ENCODE data around the gene CNTNAP2. TPM values are rescaled to one million over a fixed set of nuclear protein-coding genes. Genes with fewer than 3 reads are reported as not detected.
"Not testable (repeated sequence)": the region's sequence is repeated elsewhere in the genome, so short reads cannot be mapped to it uniquely, and the experiment has no call there.

The CNTNAP2 gene
- total RNA-seq, 1 donor from 2014 or later, result 9.2 TPM

DNA sequence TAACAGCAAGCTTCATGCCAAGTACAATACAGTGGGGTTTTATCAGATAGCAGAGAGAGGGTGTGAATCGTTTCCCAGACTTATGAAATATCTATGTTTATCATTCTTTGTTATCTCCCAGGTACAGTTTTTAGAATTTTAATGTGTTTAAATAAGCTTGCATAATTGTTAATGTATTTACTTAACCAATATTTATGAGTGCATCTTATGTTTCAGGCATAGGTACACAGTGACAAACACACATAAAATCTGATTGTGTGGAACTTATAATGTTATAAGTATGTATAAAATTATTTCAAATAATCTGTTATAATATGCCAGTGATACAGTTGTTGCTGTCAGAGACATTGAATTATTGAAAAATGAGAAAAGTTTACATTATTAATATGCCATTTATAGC lies 1462.5 kb downstream of the CNTNAP2 start:
- no peak overlapping the region for H3K4me3 ChIP-seq (ENCODE audit: low read depth, low read length)
- TF ChIP-seq, protein P1, sequence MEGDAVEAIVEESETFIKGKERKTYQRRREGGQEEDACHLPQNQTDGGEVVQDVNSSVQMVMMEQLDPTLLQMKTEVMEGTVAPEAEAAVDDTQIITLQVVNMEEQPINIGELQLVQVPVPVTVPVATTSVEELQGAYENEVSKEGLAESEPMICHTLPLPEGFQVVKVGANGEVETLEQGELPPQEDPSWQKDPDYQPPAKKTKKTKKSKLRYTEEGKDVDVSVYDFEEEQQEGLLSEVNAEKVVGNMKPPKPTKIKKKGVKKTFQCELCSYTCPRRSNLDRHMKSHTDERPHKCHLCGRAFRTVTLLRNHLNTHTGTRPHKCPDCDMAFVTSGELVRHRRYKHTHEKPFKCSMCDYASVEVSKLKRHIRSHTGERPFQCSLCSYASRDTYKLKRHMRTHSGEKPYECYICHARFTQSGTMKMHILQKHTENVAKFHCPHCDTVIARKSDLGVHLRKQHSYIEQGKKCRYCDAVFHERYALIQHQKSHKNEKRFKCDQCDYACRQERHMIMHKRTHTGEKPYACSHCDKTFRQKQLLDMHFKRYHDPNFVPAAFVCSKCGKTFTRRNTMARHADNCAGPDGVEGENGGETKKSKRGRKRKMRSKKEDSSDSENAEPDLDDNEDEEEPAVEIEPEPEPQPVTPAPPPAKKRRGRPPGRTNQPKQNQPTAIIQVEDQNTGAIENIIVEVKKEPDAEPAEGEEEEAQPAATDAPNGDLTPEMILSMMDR (conservative IDR thresholded peaks at IDR 0.05; ENCODE audit: low read depth, low read length), result no peak
- DNase-seq (ENCODE audit: low read depth), result no peak

DNA sequence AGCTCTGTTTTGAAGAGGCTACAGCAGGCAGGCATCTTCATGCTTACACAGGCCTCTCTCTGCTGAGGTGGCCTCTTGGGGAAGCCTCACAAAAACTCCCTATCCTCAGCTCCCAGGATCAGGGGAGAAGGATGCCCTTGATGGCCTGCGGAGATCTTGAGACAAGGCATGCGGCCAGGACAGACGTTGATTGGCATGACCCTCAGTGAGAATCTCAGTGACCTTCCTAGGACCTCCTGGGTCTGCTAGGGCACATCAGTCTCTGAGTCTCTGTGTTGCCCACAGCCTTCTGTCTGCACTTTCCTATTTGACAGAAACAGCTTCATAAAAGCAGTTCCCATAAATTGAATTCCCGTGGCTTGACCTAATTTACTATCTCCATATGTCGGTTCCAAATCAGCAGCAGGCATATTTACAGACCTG lies 1468.2 kb downstream of the CNTNAP2 start:
- H3K4me3 ChIP-seq (ENCODE audit: low read depth, low read length), result no peak overlapping the region
- TF ChIP-seq, protein P1 (conservative IDR thresholded peaks at IDR 0.05; ENCODE audit: low read depth, low read length), result no peak
- no peak for DNase-seq (ENCODE audit: low read depth)

DNA sequence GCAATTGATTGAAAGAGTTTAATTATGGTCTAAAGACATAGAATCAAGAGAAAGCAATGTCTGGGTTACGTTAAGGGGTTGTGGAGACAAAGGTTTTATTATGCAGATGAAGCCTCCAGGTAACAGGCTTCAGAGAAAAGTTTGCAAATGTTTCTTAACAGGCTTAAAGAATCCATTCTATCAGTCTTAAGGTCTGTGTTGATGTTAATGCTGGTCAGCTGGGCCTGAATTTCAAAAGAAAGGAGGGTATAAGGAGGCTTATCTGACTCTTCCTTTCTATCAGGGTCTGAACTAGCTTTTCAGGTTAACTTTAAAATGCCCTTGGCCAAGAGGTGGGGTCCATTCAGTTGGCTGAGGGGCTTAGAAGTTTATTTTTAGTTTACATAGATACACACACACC lies 1469.5 kb downstream of the CNTNAP2 start:
- TF ChIP-seq, protein P1 (conservative IDR thresholded peaks at IDR 0.05; ENCODE audit: low read depth, low read length), result no peak

DNA sequence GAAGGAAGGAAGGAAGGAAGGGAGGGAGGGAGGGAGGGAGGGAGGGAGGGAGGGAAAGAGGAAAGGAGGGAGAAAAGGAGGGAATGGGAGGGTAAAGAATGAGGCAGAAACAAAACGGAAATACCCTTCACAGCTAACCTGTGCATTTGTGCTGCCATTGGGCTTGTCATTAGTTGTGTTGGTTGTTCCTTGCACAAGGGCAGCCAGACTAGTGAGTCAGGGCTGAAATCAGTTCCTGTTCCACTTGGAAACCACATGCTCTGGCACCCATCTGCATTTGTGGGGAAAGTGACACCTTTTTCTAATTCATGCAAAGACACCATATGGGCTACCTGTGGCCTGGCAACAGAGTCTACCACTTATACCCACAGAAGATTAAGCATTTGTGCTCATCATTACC lies 1469.9 kb downstream of the CNTNAP2 start:
- no peak overlapping the region for H3K4me3 ChIP-seq (ENCODE audit: low read depth, low read length)
- no peak for DNase-seq (ENCODE audit: low read depth)
- TF ChIP-seq, protein P1 (conservative IDR thresholded peaks at IDR 0.05; ENCODE audit: low read depth, low read length), result no peak

More for the DNA sequence above, 1469.5 kb downstream of the CNTNAP2 start:
- H3K4me3 ChIP-seq (ENCODE audit: low read depth, low read length), result no peak overlapping the region
- DNase-seq (ENCODE audit: low read depth), result no peak

DNA sequence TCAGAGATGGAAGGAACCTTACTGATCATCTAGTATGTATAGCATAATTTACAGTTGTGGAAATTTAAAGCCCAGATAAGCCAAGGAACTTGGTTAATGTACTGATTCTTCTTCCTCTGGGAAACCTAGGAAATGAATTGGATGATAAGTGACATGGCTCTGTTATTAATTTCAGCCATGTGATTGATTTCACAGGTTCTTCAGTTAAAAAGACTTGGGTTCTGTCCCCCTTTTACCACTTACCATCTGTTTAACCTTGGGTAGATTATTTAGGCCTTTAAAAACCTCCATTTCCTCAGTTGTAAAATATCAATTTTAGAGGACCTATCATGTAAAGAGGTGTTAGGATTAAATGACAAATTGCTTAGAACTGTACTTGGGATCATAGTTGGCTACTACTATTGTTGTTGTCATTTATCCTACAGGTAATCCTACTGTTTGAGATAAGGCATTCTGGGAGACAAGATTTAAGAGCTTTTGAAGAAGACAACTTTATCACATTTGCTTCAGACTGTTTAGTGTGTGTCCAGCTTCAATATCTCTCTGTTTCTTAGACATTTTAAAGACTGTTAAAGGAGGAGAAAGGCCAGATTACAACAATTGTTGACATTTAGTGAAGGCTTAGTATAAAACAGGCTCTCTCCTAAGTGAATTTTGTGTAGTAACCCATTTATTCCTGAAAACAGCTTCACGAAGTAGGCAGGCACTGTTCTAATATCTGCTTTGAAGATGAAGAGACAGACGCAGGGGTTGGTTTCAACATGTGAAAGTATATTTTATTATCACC lies 1476.9 kb downstream of the CNTNAP2 start:
- TF ChIP-seq, protein P1 (conservative IDR thresholded peaks at IDR 0.05; ENCODE audit: low read depth, low read length), result no peak
- no peak for DNase-seq (ENCODE audit: low read depth)
- no peak overlapping the region for H3K4me3 ChIP-seq (ENCODE audit: low read depth, low read length)

DNA sequence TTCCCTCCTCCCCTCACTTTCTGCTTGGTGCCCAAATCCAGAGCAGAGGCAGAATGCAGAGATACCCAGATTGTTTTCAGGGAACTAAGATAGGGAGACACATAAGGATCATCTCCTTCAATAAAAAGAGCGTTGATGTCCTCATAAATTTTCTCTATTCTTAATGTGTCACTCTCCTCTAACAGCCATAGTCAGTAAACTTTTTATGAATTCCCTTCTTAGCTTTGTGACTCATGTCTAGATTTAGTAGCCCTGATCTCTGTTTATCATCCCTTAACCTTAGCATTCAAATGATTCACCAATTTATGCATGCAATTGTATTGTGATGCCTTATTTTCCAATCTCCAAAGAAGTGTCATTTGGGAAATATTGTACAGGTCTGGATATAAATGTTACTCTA lies 1478.4 kb downstream of the CNTNAP2 start:
- no peak overlapping the region for H3K4me3 ChIP-seq (ENCODE audit: low read depth, low read length)
- no peak for DNase-seq (ENCODE audit: low read depth)
- TF ChIP-seq, protein P1 (conservative IDR thresholded peaks at IDR 0.05; ENCODE audit: low read depth, low read length), result no peak

DNA sequence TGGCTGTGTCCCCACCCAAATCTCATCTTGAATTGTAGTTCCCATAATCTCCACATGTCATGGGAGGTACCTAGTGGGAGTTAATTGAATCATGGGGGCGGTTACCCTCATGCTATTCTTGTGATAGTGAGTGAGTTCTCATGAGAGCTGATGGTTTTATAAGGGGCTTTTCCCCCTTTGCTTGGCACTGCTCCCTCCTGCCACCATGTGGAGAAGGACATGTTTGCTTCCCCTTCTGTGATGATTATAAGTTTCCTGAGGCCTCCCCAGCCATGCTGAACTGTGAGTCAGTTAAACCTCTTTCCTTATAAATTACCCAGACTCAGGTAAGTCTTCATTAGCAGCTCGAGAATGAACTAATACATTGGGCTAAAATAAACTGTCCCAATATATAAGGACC lies 1482.1 kb downstream of the CNTNAP2 start:
- not testable (repeated sequence) for DNase-seq (ENCODE audit: low read depth); H3K4me3 ChIP-seq (ENCODE audit: low read depth, low read length)
